WERI-Rb-1 (cell line): Measurements from ENCODE around the gene TYW5.
"Not testable (repeated sequence)": the region's sequence is repeated elsewhere in the genome, so short reads cannot be mapped to it uniquely, and the experiment has no call there.

Experiments
- DNase-seq: peaks from one replicate; pipeline ENCODE4 v3.0.0-alpha.2; 2020
- H3K27ac ChIP-seq: fragments of 250-450 bp; sonication (Bioruptor Pico); 2 replicates; pipeline ENCODE4 v1.5.1; 2020; ENCODE audit warnings: mild to moderate bottlenecking, moderate library complexity
- H3K27me3 ChIP-seq: fragments of 250-450 bp; sonication (Bioruptor Pico); 2 replicates; pipeline ENCODE4 v1.5.1; 2021; ENCODE audit warnings: mild to moderate bottlenecking, low read depth, moderate library complexity; ENCODE audit not compliant: insufficient read depth, severe bottlenecking
- H3K36me3 ChIP-seq: fragments of 250-450 bp; sonication (Bioruptor Pico); 2 replicates; pipeline ENCODE4 v1.5.1; 2020; ENCODE audit warnings: mild to moderate bottlenecking, moderate library complexity
- H3K4me3 ChIP-seq: 2 replicates; pipeline ENCODE4 v1.5.1; 2011; ENCODE audit warnings: low read depth, mild to moderate bottlenecking, control low read depth, low read length
- H3K9me3 ChIP-seq: fragments of 250-450 bp; sonication (Bioruptor Pico); 2 replicates; pipeline ENCODE4 v1.5.1; 2021; ENCODE audit warnings: mild to moderate bottlenecking, moderate library complexity; ENCODE audit not compliant: severe bottlenecking
- TF ChIP-seq, protein P1 (sequence below): IDR thresholded peaks from 2 replicates; pipeline ENCODE4 v1.5.1; 2011; ENCODE audit warnings: low read depth, mild to moderate bottlenecking, control low read depth, inconsistent platforms, low read length

The TYW5 gene

DNA sequence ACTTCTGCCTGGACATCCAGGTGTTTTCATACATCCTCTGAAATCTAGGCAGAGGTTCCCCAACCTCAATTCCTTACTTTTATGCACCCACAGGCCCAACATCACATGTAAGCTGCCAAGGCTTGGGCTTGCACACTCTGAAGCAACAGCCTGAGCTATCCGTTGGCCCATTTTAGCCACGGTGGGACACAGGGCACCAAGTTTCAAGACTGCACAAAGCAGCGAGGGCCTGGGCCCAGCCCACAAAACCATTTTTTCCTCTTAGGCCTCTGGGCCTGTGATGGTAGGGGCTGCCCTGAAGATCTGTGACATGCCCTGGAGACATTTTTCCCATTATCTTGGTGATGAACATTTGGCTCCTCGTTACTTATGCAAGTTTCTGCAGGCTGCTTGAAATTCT, 38.3 kb downstream of the TYW5 start:
- DNase-seq, result no peak
- H3K9me3 ChIP-seq, result peaks cover 3% of the 10 kb centered on the region
- no peak overlapping the region for H3K27ac ChIP-seq
- no peak overlapping the region for H3K4me3 ChIP-seq
- H3K36me3 ChIP-seq, result peaks cover 69% of the 10 kb centered on the region
- TF ChIP-seq, protein P1, sequence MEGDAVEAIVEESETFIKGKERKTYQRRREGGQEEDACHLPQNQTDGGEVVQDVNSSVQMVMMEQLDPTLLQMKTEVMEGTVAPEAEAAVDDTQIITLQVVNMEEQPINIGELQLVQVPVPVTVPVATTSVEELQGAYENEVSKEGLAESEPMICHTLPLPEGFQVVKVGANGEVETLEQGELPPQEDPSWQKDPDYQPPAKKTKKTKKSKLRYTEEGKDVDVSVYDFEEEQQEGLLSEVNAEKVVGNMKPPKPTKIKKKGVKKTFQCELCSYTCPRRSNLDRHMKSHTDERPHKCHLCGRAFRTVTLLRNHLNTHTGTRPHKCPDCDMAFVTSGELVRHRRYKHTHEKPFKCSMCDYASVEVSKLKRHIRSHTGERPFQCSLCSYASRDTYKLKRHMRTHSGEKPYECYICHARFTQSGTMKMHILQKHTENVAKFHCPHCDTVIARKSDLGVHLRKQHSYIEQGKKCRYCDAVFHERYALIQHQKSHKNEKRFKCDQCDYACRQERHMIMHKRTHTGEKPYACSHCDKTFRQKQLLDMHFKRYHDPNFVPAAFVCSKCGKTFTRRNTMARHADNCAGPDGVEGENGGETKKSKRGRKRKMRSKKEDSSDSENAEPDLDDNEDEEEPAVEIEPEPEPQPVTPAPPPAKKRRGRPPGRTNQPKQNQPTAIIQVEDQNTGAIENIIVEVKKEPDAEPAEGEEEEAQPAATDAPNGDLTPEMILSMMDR, result no peak
- H3K27me3 ChIP-seq, result no peaks in the 10 kb centered on the region

DNA sequence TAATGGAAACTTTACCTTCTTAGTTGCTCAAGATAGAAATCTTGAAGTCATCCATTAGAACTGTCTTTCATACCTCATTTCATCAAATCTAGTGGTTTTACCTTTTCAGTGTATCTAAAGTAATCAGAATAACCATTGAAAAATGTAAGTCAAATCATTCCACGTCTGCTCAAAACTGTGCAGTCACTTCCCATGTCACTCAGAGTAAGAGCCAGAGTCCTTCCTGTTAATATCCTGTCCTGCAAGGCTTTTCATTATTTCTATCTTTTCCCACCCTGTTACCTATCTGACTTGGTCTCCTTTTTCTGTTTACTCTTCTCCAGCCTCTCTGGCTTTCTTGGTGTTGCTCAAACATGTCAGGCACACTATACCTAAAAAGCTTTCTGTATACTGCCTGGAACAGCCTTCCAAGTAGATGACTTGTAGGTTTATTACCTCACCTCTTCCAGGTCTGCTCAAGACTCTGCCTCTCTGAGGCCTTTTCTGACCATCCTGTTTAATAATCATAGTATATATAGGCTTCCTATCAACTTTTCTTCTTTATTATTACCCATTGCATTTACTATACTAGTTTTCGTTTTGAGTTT, 40.8 kb downstream of the TYW5 start:
- Histone ChIP-seq H3K27me3 (no peaks in the 10 kb centered on the region), H3K9me3 (peaks cover 3% of the 10 kb centered on the region), H3K27ac (no peak overlapping the region), H3K4me3 (no peak overlapping the region), H3K36me3 (peaks cover 63% of the 10 kb centered on the region)
- TF ChIP-seq, protein P1, result no peak
- DNase-seq, result no peak

DNA sequence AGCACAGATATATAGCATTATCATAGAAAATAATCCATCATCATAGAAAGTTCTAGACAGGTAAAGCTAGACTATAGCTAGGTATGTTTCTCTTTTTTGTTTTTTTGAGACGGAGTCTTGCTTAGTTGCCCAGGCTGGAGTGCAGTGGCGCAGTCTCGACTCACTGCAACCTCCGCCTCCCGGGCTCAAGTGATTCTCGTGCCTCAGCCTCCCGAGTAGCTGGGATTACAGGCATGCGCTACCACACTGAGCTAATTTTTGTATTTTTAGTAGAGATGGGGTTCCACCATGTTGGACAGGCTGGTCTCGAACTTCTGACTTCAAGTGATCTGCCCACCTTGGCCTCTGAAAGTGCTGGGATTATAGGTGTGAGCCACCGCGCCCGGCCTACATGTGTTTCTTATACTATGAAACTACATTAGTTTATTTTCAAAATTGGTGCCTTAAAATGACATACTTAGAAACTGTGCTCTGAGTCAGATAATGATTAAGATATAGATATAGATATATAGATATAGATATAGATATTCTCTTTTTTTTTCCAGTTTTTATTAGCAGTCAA, 42.7 kb downstream of the TYW5 start:
- Histone ChIP-seq H3K36me3 (peaks cover 45% of the 10 kb centered on the region), H3K4me3 (peak overlapping the region; percentile 90)
- H3K9me3 ChIP-seq, DNase-seq, H3K27me3 ChIP-seq, H3K27ac ChIP-seq: not testable (repeated sequence)

DNA sequence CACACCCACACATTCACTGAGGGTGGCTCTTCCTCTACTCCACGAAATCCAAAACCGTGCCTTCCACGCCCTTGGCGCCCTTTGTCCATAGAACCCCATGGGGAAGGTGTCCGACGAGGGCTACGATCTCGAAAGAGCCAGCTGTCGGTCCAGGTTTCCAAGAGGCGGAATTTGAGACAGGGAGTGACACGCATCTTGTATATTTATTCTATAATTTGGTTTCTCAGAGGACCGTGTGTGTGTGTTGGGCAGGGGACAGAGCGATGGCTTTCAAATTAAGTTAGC, 43.5 kb downstream of the TYW5 start:
- Histone ChIP-seq H3K27ac (peak overlapping the region; percentile 96), H3K27me3 (no peaks in the 10 kb centered on the region), H3K9me3 (peaks cover 3% of the 10 kb centered on the region), H3K36me3 (peaks cover 37% of the 10 kb centered on the region), H3K4me3 (peak overlapping the region; percentile 90)
- no peak for DNase-seq
- TF ChIP-seq, protein P1, result no peak

DNA sequence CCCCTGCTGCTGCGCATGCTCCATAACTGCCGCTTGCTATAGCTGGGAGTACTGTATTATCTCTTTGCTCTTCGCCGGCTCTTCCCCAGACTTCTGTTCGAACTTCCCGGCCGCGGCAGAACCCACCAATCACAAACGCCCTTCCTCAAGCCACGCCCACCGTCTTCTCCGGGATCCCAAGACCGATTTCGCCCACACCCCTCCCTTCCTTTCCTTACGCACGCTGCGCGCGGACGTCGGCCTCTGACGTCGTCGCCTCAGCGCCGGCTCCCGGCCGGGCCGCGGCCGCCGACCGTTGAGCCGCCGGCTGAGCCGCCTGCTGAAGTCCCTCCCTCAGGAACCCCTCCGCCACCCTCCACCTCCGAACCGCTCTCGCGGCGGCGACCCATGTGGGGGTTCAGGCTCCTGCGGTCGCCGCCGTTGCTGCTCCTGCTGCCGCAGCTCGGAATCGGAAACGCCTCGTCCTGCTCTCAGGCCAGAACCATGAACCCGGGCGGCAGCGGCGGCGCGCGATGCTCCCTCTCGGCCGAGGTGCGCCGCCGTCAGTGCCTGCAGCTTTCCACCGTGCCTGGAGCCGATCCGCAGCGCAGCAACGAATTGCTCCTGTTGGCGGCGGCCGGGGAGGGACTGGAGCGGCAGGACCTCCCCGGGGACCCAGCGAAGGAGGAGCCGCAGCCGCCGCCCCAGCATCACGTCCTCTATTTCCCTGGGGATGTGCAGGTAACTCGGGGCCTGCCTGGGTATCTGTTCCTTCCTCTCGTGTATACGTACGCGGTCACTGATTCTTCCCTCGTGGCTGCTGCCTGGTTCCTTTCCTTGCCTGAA, 44.0 kb downstream of the TYW5 start, which contains the start of gene C2orf69:
TSS of gene C2orf69 (plus strand) at position 242 of the 825 bp plus-strand sequence. CDS start at position 388, 146 bp downstream.
- H3K27ac ChIP-seq, result peak within 1 kb of the TSS; percentile 96
- no peaks in the 10 kb centered on the region for H3K9me3 ChIP-seq
- no peaks in the 10 kb centered on the region for H3K27me3 ChIP-seq
- DNase-seq, result peak; percentile 99
- TF ChIP-seq, protein P1, result no peak
- peaks cover 31% of the 10 kb centered on the region for H3K36me3 ChIP-seq
- H3K4me3 ChIP-seq, result peak within 1 kb of the TSS; percentile 90

DNA sequence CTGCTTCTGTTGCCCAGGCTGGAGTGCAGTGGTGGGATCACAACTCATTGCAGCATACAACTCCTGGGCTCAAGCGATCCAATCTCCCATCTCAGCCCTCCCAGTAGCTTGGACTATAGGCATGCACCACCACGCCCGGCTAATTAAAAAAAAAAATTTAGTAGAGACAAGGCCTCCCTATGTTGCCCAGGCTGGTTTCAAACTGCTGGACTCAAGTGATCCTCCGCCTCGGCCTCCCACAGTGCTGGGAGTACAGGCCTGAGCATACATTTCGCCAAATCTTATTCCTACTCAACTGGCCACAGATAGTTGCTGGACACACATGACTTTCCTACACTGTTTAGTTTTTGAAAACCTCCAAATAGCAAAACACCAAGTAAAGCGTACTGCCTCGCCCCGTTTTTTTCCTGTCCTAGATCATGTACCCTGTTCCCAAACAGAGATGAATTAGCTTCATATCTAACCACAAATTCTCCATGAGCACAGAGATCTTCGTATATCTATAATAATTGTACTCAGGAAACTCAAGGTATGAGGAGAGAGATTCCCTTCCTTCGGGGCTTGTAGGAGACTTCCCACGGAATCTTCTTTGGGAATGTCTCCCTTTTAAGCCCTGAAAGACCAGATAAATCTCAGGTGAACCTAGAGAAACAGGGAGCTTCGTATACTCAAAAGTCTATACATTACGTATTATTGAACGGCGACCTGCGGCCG, 44.8 kb downstream of the TYW5 start:
- Histone ChIP-seq H3K4me3 (peak overlapping the region; percentile 31), H3K27me3 (no peaks in the 10 kb centered on the region), H3K36me3 (peaks cover 24% of the 10 kb centered on the region), H3K9me3 (no peaks in the 10 kb centered on the region), H3K27ac (peak overlapping the region; percentile 85)
- no peak for DNase-seq
- TF ChIP-seq, protein P1, result no peak
